Vagina (tissue), 2 donors: ENCODE measurements around the gene FAM135A.

ENCODE experiments used
- CTCF ChIP-seq, 3 experiments: fragments of 450-650 bp in 2 of 3; fragments of 200-600 bp in 1 of 3; sonication (generic) in 1 of 3; IDR thresholded peaks; one replicate each; pipeline ENCODE4 v1.5.1; 2017 to 2019; ENCODE audit warnings: antibody characterized with exemption in 3 of 3, mild to moderate bottlenecking in 2 of 3, moderate library complexity in 2 of 3
- POLR2A ChIP-seq, 2 donors: fragments of 450-650 bp; IDR thresholded peaks; one replicate each; pipeline ENCODE4 v1.6.1; 2017; ENCODE audit warnings: antibody characterized with exemption in 2 of 2, mild to moderate bottlenecking in 2 of 2, moderate library complexity in 2 of 2

- no peak for TF ChIP-seq POLR2A (IDR thresholded peaks at IDR 0.05)
- no peak for TF ChIP-seq CTCF (IDR thresholded peaks at IDR 0.05)
Measured at GRCh38 chr6:70518723-70519122, 105.4 kb downstream of the FAM135A start.
